Neural progenitor cell (in vitro differentiated cells): ENCODE results near the gene SLC10A3.

Source experiments
- EZH2 ChIP-seq: fragments of 200-600 bp; sonication (generic); IDR thresholded peaks from 2 replicates; pipeline ENCODE4 v1.6.1; 2017; ENCODE audit warnings: antibody characterized with exemption, mild to moderate bottlenecking, moderate library complexity
- EZH2phosphoT487 ChIP-seq: fragments of 200-600 bp; sonication (generic); IDR thresholded peaks from 2 replicates; pipeline ENCODE4 v1.6.1; 2017; ENCODE audit warnings: antibody characterized with exemption
- TF ChIP-seq, protein P1 (sequence below): fragments of 200-600 bp; sonication (generic); IDR thresholded peaks from 2 replicates; pipeline ENCODE4 v1.5.1; 2017; ENCODE audit warnings: antibody characterized with exemption, mild to moderate bottlenecking

DNA sequence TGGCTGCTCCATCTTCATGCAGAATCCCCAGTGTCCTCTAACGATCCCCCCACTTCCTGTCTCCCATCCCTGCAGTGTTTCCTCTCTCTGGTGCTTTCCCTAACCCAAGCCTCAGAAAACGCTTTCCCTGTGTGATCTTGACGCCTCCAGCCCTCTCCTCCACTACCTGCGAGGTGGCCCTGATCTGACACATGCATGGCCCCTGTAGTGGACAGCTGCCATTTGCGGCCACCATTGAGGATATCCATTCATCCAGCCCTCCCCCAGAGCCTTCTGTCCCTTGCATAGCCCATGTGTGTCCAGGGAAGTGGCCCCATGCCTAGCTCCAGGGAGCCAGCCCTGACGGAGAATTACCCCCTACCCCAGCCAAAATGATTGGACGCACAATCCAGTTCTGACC, 7.1 kb downstream of the SLC10A3 start:
- TF ChIP-seq, protein P1, sequence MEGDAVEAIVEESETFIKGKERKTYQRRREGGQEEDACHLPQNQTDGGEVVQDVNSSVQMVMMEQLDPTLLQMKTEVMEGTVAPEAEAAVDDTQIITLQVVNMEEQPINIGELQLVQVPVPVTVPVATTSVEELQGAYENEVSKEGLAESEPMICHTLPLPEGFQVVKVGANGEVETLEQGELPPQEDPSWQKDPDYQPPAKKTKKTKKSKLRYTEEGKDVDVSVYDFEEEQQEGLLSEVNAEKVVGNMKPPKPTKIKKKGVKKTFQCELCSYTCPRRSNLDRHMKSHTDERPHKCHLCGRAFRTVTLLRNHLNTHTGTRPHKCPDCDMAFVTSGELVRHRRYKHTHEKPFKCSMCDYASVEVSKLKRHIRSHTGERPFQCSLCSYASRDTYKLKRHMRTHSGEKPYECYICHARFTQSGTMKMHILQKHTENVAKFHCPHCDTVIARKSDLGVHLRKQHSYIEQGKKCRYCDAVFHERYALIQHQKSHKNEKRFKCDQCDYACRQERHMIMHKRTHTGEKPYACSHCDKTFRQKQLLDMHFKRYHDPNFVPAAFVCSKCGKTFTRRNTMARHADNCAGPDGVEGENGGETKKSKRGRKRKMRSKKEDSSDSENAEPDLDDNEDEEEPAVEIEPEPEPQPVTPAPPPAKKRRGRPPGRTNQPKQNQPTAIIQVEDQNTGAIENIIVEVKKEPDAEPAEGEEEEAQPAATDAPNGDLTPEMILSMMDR: no peak
- TF ChIP-seq EZH2 (no peak), EZH2phosphoT487 (no peak)
